Measurements from ENCODE around the gene UBE2L6. TPM values are rescaled to one million over a fixed set of nuclear protein-coding genes. Genes with fewer than 3 reads are reported as not detected.

The UBE2L6 gene
- total RNA-seq, 2 donors from 2014 or later: 8.1 to 22.5 TPM

GRCh38 chr11:57523419-57523818 lies 44.1 kb downstream of the UBE2L6 start:
- Histone ChIP-seq H3K4me1 (no peaks in the 10 kb centered on the region), H3K9me3 (no peaks in the 10 kb centered on the region), H3K4me3 (no peak overlapping the region), H3K36me3 (peaks cover 4% of the 10 kb centered on the region), H3K27me3 (no peaks in the 10 kb centered on the region), H3K27ac (no peak overlapping the region)
- TF ChIP-seq CTCF (IDR thresholded peaks at IDR 0.05): no peak
- DNase-seq (ENCODE audit: low spot score): no peak

- no peaks in the 10 kb centered on the region for H3K9me3 ChIP-seq
- peaks cover 0 to 1% of the 10 kb centered on the region in 2 donors for H3K4me1 ChIP-seq
- no peak for TF ChIP-seq CTCF (IDR thresholded peaks at IDR 0.05)
- no peaks in the 10 kb centered on the region for H3K27me3 ChIP-seq
- H3K36me3 ChIP-seq: no peaks in the 10 kb centered on the region
- H3K27ac ChIP-seq: no peak overlapping the region
- H3K4me3 ChIP-seq: no peak overlapping the region
- DNase-seq (ENCODE audit: low spot score): no peak
Measured at GRCh38 chr11:57521116-57521515, 46.4 kb downstream of the UBE2L6 start.

- Histone ChIP-seq H3K27me3 (no peaks in the 10 kb centered on the region), H3K9me3 (no peaks in the 10 kb centered on the region), H3K4me1 (peaks cover 0 to 15% of the 10 kb centered on the region in 2 donors), H3K27ac (peak overlapping the region; percentile 64 to 79), H3K36me3 (no peaks in the 10 kb centered on the region), H3K4me3 (peak overlapping the region; percentile 85 to 89)
- TF ChIP-seq CTCF (IDR thresholded peaks at IDR 0.05): no peak
- no peak for DNase-seq (ENCODE audit: low spot score)
Measured at GRCh38 chr11:57516061-57516443, 51.4 kb downstream of the UBE2L6 start.

GRCh38 chr11:57515332-57516060 lies 52.0 kb downstream of the UBE2L6 start, which contains the start of gene SLC43A1:
Gene SLC43A1 (minus strand): TSS chr11:57515702. CDS start chr11:57514111, 1,591 bp downstream.
- no peaks in the 10 kb centered on the region for H3K27me3 ChIP-seq
- no peaks in the 10 kb centered on the region for H3K36me3 ChIP-seq
- H3K9me3 ChIP-seq: no peaks in the 10 kb centered on the region
- no peak for TF ChIP-seq CTCF (IDR thresholded peaks at IDR 0.05)
- peaks cover 0 to 15% of the 10 kb centered on the region in 2 donors for H3K4me1 ChIP-seq
- peak within 1 kb of the TSS; percentile 85 to 89 for H3K4me3 ChIP-seq
- peak; percentile 70 for DNase-seq (ENCODE audit: low spot score)
- peak within 1 kb of the TSS; percentile 64 to 79 for H3K27ac ChIP-seq

GRCh38 chr11:57514538-57515331 lies 52.7 kb downstream of the UBE2L6 start:
- no peaks in the 10 kb centered on the region for H3K36me3 ChIP-seq
- peak; percentile 72 for DNase-seq (ENCODE audit: low spot score)
- H3K27me3 ChIP-seq: no peaks in the 10 kb centered on the region
- H3K27ac ChIP-seq: peak overlapping the region; percentile 64 to 79
- no peak for TF ChIP-seq CTCF (IDR thresholded peaks at IDR 0.05)
- H3K4me1 ChIP-seq: peaks cover 0 to 15% of the 10 kb centered on the region in 2 donors
- H3K9me3 ChIP-seq: no peaks in the 10 kb centered on the region
- H3K4me3 ChIP-seq: peak overlapping the region; percentile 85 to 89

All from right atrium auricular region (tissue), 2 donors.